HT-29 (cell line): ENCODE measurements around the gene SGMS1. TPM values are rescaled to one million over a fixed set of nuclear protein-coding genes. Genes with fewer than 3 reads are reported as not detected.
"Not testable (repeated sequence)": the region's sequence is repeated elsewhere in the genome, so short reads cannot be mapped to it uniquely, and the experiment has no call there.

Experiments
- DNase-seq: peaks from one replicate; pipeline ENCODE4 v3.0.0-alpha.2; 2015; ENCODE audit warnings: low spot score
- total RNA-seq: library from RNA; depleted of rRNA; stranded (reverse); fragments of >200 nt; shearing (Covaris generic); gene quantifications from 2 replicates; pipeline ENCODE4 v1.2.3, GENCODE V29; 2014; rRNA removed

The SGMS1 gene
- total RNA-seq: 13.0 and 23.2 TPM in 2 replicates

GRCh38 chr10:50623663-50624412, at the start of gene SGMS1:
Gene SGMS1, minus strand, starts transcription at chr10:50623956. Its CDS starts 279,842 bp downstream, at chr10:50344114.
- DNase-seq: peak; percentile 72

GRCh38 chr10:50672152-50672551, 48.4 kb upstream of the SGMS1 start:
- not testable (repeated sequence) for DNase-seq

DNA sequence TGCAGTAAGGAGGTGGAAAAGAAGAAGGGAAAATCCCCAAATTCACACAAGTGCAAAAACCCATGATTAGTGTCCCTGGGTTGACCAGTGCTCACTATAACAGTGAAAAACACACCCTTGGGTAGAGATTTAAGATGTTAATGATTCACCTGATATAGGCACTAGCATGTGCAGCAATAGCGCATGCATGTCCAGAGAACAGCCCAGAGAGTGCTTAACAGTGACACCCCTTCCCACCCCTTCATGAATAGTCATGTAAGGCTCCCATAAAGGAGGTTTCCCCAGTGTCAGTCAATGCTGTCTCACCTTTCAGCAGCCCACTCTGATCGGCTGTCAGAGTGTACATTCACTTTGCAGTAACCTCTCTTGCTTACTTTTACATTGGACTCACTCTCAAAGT, 47.9 kb upstream of the SGMS1 start:
- not testable (repeated sequence) for DNase-seq

GRCh38 chr10:50669957-50670356, 46.2 kb upstream of the SGMS1 start:
- not testable (repeated sequence) for DNase-seq

DNA sequence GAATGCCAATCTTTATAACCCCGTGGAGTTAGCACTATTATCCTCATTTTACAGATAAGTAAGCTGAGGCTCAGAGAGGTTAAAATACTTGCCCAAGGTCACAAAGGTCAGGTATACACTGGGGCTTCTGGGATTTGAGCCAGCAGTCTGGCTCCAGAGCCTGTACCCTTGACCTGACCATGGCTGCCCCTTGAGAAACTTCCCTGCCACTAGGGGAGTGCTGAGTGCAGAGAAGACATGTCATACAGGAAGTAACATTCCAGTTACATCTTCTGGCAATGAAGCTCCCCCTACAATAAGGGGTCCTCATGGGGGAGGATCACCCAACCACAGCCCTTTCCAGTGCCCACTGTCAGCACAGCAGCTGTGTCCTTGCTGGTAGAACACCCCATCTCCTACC, 43.6 kb upstream of the SGMS1 start:
- not testable (repeated sequence) for DNase-seq

DNA sequence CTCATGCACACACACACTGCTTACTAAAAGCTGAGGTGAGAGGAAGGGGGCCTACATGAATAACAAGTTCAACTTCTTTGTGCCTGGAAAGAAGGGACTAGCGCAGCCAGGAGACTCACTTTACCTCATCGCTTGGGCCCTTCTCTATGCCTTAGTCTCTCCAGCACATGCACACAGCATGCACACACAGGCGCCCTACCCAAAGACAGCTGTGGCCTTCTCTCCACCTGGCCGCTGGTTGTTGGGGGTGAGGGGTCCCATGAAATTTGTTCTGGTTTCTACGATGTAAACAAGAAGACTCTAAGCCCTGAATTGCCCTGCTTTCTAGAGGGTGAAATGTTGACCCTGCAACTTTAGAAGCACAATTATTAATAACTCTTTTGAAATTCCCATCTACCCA, 38.7 kb upstream of the SGMS1 start:
- DNase-seq: not testable (repeated sequence)

DNA sequence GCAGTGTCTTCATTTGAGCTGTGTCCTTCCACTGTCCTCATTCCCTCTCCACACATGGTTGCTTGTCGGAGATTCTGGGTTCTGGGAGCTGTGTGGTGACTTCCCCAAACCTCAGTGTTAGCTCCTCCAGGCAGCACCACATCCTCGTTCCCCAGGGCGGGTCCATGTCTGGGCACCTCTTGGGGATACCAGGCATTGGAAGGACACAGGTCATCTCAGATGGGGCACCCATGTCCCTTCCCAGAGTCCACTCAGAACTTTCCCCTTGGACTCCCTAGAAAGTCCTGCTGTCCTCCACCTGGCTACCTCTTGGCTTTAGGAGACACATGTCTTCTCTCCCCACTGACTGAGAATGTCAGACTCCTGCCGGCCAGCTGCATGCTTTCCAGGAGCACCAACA, 37.8 kb upstream of the SGMS1 start:
- not testable (repeated sequence) for DNase-seq

DNA sequence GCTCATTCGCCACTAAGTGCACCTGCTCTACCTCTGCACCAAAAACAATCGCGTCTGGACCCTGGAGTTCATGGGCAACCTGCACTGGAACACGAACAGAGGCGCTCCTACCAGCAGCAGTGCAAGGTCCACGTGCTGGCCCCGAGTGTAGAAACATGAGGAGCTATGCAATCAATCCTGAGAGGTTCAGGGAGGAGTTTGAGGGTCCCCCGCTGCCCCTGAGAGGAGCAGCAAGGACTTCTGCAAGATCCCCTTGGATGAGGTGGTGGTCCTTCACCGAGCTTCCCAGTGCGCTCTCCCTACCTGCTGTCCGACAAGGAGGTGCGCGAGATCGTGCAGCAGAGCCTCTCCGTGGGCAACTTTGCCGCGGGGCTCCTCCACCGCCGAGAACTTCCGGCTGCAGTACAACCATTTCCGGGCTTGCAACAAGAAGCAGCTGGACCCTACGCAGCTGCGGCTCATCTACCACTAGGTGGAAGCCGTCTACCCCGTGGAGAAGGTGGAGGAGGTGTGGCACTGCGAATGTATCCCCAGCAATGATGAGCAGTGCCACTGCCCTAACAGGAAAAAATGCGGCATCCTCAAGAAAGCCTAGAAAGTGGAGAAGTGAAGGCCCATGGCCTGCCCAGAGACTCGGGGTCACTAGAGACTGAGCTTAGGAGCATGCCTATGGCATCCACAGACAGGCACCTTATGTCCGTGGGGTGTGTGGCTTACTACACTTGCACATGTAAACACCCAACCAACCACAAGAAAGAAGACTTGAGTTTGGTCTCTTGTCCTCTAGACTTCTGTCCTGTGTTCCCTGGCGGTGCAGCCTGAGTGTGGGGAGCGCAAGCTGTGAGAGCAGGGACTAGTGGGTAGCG, 36.3 kb upstream of the SGMS1 start:
- peak; percentile 64 for DNase-seq

- DNase-seq: not testable (repeated sequence)
Observed at GRCh38 chr10:50659016-50659864, 35.5 kb upstream of the SGMS1 start.

DNA sequence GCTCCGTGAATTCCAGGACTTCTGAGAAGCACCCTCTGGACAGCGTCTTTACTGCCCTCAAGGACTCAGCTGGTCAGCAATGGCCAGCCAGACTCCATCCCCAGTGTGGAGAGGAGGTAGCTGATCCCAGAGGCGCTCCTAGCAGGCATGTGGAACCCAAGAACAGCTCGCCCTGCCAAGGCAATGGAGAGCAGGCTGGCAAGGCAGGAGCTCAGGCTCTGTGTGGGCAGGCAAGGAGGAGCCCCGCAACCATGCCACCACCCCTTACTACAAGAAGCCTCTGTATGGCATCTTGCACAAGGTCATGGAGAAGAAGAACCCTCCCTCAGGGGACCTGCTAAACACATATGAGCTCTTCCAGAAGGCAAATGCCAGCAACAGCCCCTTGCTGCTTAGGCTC, 34.4 kb upstream of the SGMS1 start:
- no peak for DNase-seq

DNA sequence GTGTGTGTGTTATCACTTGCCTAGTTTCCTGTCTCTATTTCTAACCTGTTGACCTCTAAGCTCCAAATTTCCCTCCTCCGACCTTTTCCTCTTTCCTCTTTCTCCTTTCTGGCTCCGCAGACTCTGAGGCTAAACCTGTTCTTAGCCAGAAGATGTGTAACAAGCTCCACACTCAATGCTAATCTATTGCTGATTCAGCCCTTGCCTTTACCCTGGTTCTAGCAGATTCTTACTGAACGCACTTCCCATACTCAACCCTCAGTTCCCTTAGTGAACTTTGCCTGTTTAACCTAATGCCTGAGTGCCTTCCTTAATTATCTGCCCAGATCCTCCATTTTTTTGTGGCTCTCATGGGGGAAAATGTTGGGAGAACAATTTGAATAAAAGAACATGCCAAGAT, 30.0 kb upstream of the SGMS1 start:
- DNase-seq: no peak

DNA sequence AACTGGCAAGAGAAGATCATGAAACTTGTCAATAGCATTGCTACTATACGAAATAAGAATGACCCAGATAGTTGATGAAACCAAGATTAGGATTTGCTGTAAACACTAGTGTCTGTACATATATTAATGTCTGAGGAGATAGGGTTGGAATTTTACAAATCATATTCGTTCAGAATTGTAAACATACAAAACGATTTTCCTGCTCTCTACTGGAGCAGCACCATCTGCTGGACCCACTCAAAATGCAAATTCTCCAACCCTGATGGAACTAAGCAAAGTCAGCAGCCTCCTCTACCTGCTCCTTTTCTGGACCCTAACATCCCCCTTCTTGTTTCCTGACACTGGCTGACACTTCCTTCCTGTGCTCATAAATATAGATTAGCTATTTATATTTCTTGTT, 29.4 kb upstream of the SGMS1 start:
- DNase-seq: peak; percentile 36

GRCh38 chr10:50651808-50652207, 28.1 kb upstream of the SGMS1 start:
- DNase-seq: no peak

DNA sequence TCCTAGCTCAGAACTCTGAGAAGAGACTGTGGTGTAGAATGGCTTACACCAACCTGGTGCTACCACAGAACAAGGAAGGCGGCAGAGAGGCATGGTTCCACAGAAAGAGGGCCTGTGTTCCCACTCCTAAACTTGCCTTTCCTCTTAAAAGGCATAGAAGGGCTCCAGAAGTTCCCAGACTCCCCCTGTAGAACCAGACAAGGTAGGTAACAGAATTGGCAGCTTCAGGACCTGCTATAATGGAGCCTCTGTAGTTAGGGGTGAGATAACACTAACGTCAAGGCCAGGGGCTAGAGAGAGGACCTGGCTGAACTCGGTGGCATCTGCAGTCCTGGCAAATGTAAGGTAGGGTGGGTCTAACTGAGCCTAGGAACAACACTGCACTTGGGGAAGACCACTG, 26.7 kb upstream of the SGMS1 start:
- DNase-seq: no peak

- DNase-seq: no peak
Observed at GRCh38 chr10:50648935-50649227, 25.1 kb upstream of the SGMS1 start.

- DNase-seq: no peak
Observed at GRCh38 chr10:50648089-50648934, 24.6 kb upstream of the SGMS1 start.

GRCh38 chr10:50647350-50647749, 23.6 kb upstream of the SGMS1 start:
- not testable (repeated sequence) for DNase-seq

DNA sequence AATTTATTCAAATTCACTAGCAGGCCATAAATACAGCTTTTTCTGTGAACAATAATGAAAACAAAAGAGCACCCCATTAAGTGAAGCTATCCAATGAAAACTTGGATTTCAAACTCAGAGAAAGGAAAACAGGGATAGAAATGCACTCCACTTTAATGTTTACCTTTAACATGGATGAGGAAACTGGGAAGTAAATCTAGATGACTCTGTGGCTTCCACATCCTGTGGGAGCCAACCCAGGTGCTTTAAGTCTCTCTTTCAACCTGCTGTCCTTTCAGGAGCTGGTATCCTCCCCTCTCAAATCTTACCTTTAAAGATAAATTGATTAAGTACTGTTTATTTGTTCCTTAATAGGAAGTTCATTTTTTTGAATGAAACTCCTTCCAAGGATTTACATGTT, 21.5 kb upstream of the SGMS1 start:
- no peak for DNase-seq

DNA sequence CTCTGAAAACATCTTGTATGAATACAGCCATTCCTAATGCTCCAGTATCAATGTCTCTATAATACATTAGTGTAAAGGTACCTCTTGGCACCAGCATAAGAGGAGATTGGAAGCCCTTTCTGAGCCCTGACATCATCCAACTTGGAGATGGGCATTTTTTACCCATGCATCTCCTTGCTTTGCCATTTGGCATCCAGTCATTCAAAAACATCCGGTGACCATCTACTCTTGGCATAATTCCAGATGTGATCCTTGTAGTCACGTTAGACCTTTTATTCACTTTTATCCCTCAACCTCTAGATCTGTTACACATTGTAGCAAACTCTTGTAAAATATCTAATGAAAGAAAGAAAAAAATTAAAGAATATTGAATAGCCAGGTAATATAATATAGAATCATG, 17.9 kb upstream of the SGMS1 start:
- no peak for DNase-seq

DNA sequence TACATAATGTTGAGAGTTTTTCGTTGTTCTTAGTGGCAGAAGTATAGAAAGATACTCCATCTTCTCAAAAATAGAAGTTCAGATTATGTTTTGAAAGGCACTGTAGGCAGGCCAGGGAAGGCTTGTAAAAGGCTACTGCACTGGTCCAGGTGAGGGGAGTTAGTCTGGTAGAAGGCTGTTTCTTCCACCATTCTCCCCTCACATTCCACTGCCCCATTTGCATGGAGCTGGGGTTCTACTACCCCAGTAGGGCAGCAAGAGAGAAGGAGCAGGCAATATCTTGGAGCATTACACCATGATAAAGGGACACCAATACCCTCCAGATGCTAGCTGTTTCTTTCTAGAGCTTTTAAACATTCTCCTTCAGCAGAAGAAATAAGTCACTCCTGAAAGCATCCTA, 16.5 kb upstream of the SGMS1 start:
- DNase-seq: no peak
